ENCODE results near the gene ASB3. TPM values are rescaled to one million over a fixed set of nuclear protein-coding genes. Genes with fewer than 3 reads are reported as not detected.

Gene ASB3
- total and polyA plus RNA-seq, 2 donors (not counting 3 experiments of a cell fraction or from before 2014, with no cell fraction given), result 20.3 to 20.5 TPM

DNA sequence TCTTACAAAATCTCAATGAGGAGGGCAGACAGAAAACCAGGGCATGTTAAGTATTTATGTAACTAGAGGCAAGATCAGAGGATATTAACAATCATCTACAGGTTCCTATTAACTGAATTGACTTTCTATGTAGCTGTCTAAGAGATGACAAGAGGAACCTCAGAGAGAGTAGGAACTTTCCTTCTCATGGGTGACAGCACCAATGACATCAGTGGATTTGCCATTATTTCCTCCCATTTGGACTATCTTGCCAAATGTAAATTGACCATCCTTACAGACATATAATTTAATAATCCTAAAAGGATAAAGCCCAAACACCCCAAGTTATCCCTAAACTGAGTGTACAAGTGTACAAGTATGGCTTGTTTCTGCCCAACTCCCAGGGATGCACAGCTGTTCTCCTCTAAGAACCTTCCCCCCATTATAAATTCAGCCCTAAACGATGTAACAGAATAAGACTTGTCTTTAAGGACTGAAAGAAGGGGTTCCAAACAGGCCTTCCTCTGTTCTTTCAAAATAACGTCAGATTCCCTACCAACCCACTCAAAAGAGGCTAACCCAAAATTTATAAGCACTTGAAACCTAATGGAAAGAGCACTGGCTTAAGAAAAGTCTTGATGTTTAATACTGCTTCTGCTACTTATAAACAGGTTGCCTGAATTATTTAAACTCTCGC is 92.5 kb downstream of the ASB3 start:
- H3K9ac ChIP-seq (replicated peaks; ENCODE audit: extremely low read depth, insufficient read depth, low read length), result no peak overlapping the region
- CTCF ChIA-PET, result interaction anchor here (0.9 kb wide), 1 partner anchor 8 kb away, joined by 3 read pairs; no protein-coding TSS in a partner anchor
- no peaks in the 10 kb centered on the region for H3K9me1 ChIP-seq (replicated peaks; ENCODE audit: control insufficient read depth, extremely low read depth, insufficient read depth, low read length)
- no peak for TF ChIP-seq MAX (IDR thresholded peaks at IDR 0.05; ENCODE audit: insufficient read depth, insufficient read length)
- TF ChIP-seq EZH2 (IDR thresholded peaks at IDR 0.05; ENCODE audit: borderline replicate concordance, low read depth, low read length, severe bottlenecking), result no peak
- no peak for TF ChIP-seq MYC (IDR thresholded peaks at IDR 0.05; ENCODE audit: low read depth, low read length)
- TF ChIP-seq GATA2 (IDR thresholded peaks at IDR 0.05; ENCODE audit: insufficient read depth, insufficient read length, low read depth, low read length), result no peak
- TF ChIP-seq, protein P1, sequence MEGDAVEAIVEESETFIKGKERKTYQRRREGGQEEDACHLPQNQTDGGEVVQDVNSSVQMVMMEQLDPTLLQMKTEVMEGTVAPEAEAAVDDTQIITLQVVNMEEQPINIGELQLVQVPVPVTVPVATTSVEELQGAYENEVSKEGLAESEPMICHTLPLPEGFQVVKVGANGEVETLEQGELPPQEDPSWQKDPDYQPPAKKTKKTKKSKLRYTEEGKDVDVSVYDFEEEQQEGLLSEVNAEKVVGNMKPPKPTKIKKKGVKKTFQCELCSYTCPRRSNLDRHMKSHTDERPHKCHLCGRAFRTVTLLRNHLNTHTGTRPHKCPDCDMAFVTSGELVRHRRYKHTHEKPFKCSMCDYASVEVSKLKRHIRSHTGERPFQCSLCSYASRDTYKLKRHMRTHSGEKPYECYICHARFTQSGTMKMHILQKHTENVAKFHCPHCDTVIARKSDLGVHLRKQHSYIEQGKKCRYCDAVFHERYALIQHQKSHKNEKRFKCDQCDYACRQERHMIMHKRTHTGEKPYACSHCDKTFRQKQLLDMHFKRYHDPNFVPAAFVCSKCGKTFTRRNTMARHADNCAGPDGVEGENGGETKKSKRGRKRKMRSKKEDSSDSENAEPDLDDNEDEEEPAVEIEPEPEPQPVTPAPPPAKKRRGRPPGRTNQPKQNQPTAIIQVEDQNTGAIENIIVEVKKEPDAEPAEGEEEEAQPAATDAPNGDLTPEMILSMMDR (IDR thresholded peaks at IDR 0.05; ENCODE audit: extremely low read depth in 1 of 2, insufficient read depth in 1 of 2, low read depth in 1 of 2, low read length in 2 of 2), result no peak
- no peak for TF ChIP-seq POLR2A (IDR thresholded peaks at IDR 0.05; ENCODE audit: low read depth, low read length)
- TF ChIP-seq POLR2AphosphoS5 (IDR thresholded peaks at IDR 0.05; ENCODE audit: insufficient read depth, low read depth, low read length), result no peak
- TF ChIP-seq JUN (IDR thresholded peaks at IDR 0.05; ENCODE audit: borderline replicate concordance, insufficient read depth, insufficient read length, low read depth), result no peak
- no peak for TF ChIP-seq FOS (IDR thresholded peaks at IDR 0.05; ENCODE audit: borderline replicate concordance, insufficient read depth, low read length)
- no peaks in the 10 kb centered on the region for H3K79me2 ChIP-seq (ENCODE audit: control insufficient read depth, insufficient read depth, low read length)
- POLR2A ChIA-PET, result no interaction called here
- H3K27me3 ChIP-seq (ENCODE audit: control insufficient read depth in 2 of 2, insufficient read depth in 2 of 2, low read length in 2 of 2), result no peaks in the 10 kb centered on the region
- no peak overlapping the region for H3K4me2 ChIP-seq (ENCODE audit: insufficient read depth, low read length)
- H4K20me1 ChIP-seq (replicated peaks; ENCODE audit: control insufficient read depth, extremely low read depth, insufficient read depth, low read length), result no peaks in the 10 kb centered on the region
- peaks cover 0 to 2% of the 10 kb centered on the region in 2 experiments for H3K36me3 ChIP-seq (ENCODE audit: control insufficient read depth in 2 of 2, extremely low read depth in 1 of 2, insufficient read depth in 2 of 2, low read length in 2 of 2)
- FAIRE-seq (no peak), DNase-seq (ENCODE audit: low read depth, low spot score) (no peak)
- no peaks in the 10 kb centered on the region for H3K4me1 ChIP-seq (ENCODE audit: control insufficient read depth, extremely low read depth, insufficient read depth, low read length)
- H3K27ac ChIP-seq (ENCODE audit: insufficient read depth, low read depth, low read length), result no peak overlapping the region
- no peaks in the 10 kb centered on the region for H3K9me3 ChIP-seq (replicated peaks; ENCODE audit: control insufficient read depth, insufficient read depth, low read length)
- H2AFZ ChIP-seq (ENCODE audit: low read depth, low read length), result no peak overlapping the region
- H3K4me3 ChIP-seq (replicated peaks in 1 of 3; ENCODE audit: insufficient read depth in 1 of 3, low read depth in 1 of 3, low read length in 3 of 3), result no peak overlapping the region
- dilution Hi-C loops (cut with MboI; ENCODE audit: extremely low pct_ligation_motif_present, low sequenced_read_pairs) (no loop called here), intact Hi-C loops (cut with micrococcal nuclease) (no loop called here)
- BruUV-seq (replicated peaks), result no TSS peak

All from endothelial cell of umbilical vein (primary cell).